Measurements from ENCODE around the gene CMTM7. TPM values are rescaled to one million over a fixed set of nuclear protein-coding genes. Genes with fewer than 3 reads are reported as not detected.

Gene CMTM7
- total and polyA plus RNA-seq, 2 experiments from 2014 or later: 32.2 to 93.6 TPM

GRCh38 chr3:32366638-32367397 is 24.8 kb upstream of the CMTM7 start:
- Mint-ChIP-seq H3K27ac (peak overlapping the region; percentile 39; the same call in 1 of the 2 replicates), H3K4me3 (no peak overlapping the region), H3K4me1 (peaks cover 19% of the 10 kb centered on the region), H3K9me3 (no peaks in the 10 kb centered on the region), H3K36me3 (ENCODE audit: low read depth) (no peaks in the 10 kb centered on the region), H3K27me3 (ENCODE audit: insufficient read depth, low read depth, poor library complexity) (no peaks in the 10 kb centered on the region)
- Histone ChIP-seq H2AFZ (no peak overlapping the region), H3K4me3 (no peak overlapping the region), H4K20me1 (replicated peaks; ENCODE audit: insufficient read depth) (no peaks in the 10 kb centered on the region), H3K79me2 (replicated peaks; ENCODE audit: insufficient read depth) (no peaks in the 10 kb centered on the region), H3K27me3 (ENCODE audit: insufficient read depth) (no peaks in the 10 kb centered on the region), H3K9me2 (ENCODE audit: insufficient read depth) (no peaks in the 10 kb centered on the region), H3K4me2 (no peak overlapping the region), H3K27ac (ENCODE audit: low read depth) (0 out of 2 replicates have a peak overlapping the region, but pooled peaks have one; percentile 18), H3K36me3 (ENCODE audit: insufficient read depth) (no peaks in the 10 kb centered on the region), H3K4me1 (ENCODE audit: insufficient read depth) (peaks cover 13% of the 10 kb centered on the region), H3F3A (replicated peaks; ENCODE audit: low read depth) (0 out of 2 replicates have a peak, but pooled peaks cover 3% of the 10 kb centered on the region)
- ATAC-seq (peak; percentile 53), DNase-seq (ENCODE audit: low spot score) (no peak)
- no peak for TF ChIP-seq POLR2AphosphoS5 (IDR thresholded peaks at IDR 0.05; ENCODE audit: low read depth)
- TF ChIP-seq CREB1 (CRISPR knock-in tag; IDR thresholded peaks at IDR 0.05; ENCODE audit: low read depth): no peak
- no peak for TF ChIP-seq REST (IDR thresholded peaks at IDR 0.05; ENCODE audit: unreplicated experiment)
- TF ChIP-seq CTCF (conservative IDR thresholded peaks at IDR 0.05; ENCODE audit: low read depth in 2 of 2): no peak
- TF ChIP-seq NANOG (IDR thresholded peaks at IDR 0.05; ENCODE audit: borderline replicate concordance): no peak
- no peak for TF ChIP-seq EZH2phosphoT487 (IDR thresholded peaks at IDR 0.05; ENCODE audit: unreplicated experiment)
- no peak for TF ChIP-seq ZNF462 (CRISPR knock-in tag; IDR thresholded peaks at IDR 0.05)
- no peak for TF ChIP-seq ZNF331 (CRISPR knock-in tag; IDR thresholded peaks at IDR 0.05; ENCODE audit: low read depth)
- no peak for TF ChIP-seq STAT1 (IDR thresholded peaks at IDR 0.05; ENCODE audit: unreplicated experiment)
- TF ChIP-seq ETS1 (IDR thresholded peaks at IDR 0.05): no peak
- TF ChIP-seq JUNB (IDR thresholded peaks at IDR 0.05; ENCODE audit: unreplicated experiment): no peak
- TF ChIP-seq EZH2 (IDR thresholded peaks at IDR 0.05; ENCODE audit: low read depth, unreplicated experiment): no peak
- no peak for TF ChIP-seq ZNF114 (CRISPR knock-in tag; IDR thresholded peaks at IDR 0.05)
